Gastroesophageal sphincter (tissue), 4 donors: ENCODE data around the gene INSL3. TPM values are rescaled to one million over a fixed set of nuclear protein-coding genes. Genes with fewer than 3 reads are reported as not detected.

Experiments
- ATAC-seq: fragments of 150-250 bp; one replicate; pipeline ENCODE4 v1.9.1; 2016; ENCODE audit warnings: mild to moderate bottlenecking, moderate library complexity
- H3K27ac ChIP-seq, 4 donors: fragments of 200-600 bp; sonication (generic) in 3 of 4; 1 replicate in 3 of 4; 2 replicates in 1 of 4; pipeline ENCODE4 v1.5.1; 2016 to 2019
- H3K27me3 ChIP-seq: fragments of 200-600 bp; sonication (generic); one replicate; pipeline ENCODE4 v1.5.1; 2019
- H3K36me3 ChIP-seq, 2 donors: fragments of 200-600 bp; sonication (generic); one replicate each; pipeline ENCODE4 v1.5.1; 2019; ENCODE audit warnings: control low read depth in 1 of 2
- H3K4me1 ChIP-seq, 3 donors: fragments of 200-600 bp; sonication (generic); 1 replicate in 2 of 3; 2 replicates in 1 of 3; pipeline ENCODE4 v1.5.1; 2016 to 2019; ENCODE audit warnings: control low read depth in 2 of 3
- H3K4me3 ChIP-seq, 2 donors: fragments of 200-600 bp; sonication (generic); one replicate each; pipeline ENCODE4 v1.5.1; 2019; ENCODE audit warnings: mild to moderate bottlenecking in 1 of 2, moderate library complexity in 1 of 2
- H3K9me3 ChIP-seq, 3 donors: fragments of 200-600 bp; sonication (generic); one replicate each; pipeline ENCODE4 v1.5.1; 2017 to 2019; ENCODE audit warnings: control low read depth in 2 of 3
- EP300 ChIP-seq: sonication (generic); formaldehyde crosslinking; IDR thresholded peaks from one replicate; pipeline ENCODE4 v1.6.1; 2017; ENCODE audit warnings: antibody characterized with exemption, mild to moderate bottlenecking
- POLR2A ChIP-seq, 2 donors: fragments of 450-650 bp; IDR thresholded peaks; one replicate each; pipeline ENCODE4 v1.6.1; 2017; ENCODE audit warnings: antibody characterized with exemption in 2 of 2, mild to moderate bottlenecking in 2 of 2, moderate library complexity in 1 of 2
- POLR2AphosphoS5 ChIP-seq: sonication (generic); formaldehyde crosslinking; IDR thresholded peaks from one replicate; pipeline ENCODE4 v1.6.1; 2017; ENCODE audit warnings: antibody characterized with exemption
- WGBS, 2 donors: methylation state at CpG; one replicate each; pipeline ENCODE4 v1.1.5; 2018; ENCODE audit warnings: low coverage in 1 of 2; 5-methylcytosine and 5-hydroxymethylcytosine counted together
- total RNA-seq, 4 donors: library from RNA; depleted of rRNA; stranded (reverse); fragments of >200 nt; gene quantifications; one replicate each; pipeline ENCODE4 v1.1.0, GENCODE V29; 2016
- TF ChIP-seq, protein P1 (sequence below), 4 experiments: fragments of 200-600 bp in 2 of 4; fragments of 450-650 bp in 2 of 4; sonication (generic) in 1 of 4; IDR thresholded peaks; one replicate each; pipeline ENCODE4 v1.5.1; 2017 to 2019; ENCODE audit warnings: antibody characterized with exemption in 4 of 4, mild to moderate bottlenecking in 2 of 4, moderate library complexity in 2 of 4

INSL3 gene
- total RNA-seq, 4 donors from 2014 or later: not detected

DNA sequence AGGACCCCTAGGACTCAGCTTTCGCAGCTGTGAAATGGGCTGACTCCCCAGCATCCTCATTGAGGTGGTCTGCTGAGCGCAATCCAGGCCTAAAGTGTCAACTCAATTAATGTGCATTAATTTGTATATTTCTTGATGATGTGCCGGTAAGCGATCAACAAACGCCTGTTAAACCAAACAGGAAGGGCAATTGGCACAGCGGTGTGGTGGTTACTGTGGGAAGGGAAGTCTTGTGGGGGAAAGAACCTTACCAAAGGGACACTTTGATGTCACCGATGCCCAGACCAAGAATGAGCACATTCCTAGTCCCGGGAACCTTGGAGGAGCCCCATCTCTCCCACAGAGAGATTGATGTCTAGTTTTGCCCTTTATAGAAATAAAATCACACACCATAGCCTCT lies 24.8 kb upstream of the INSL3 start:
- WGBS, 2 donors: 77 to 100% methylated on average over 2 to 6 of the region's 8 CpGs
- Histone ChIP-seq H3K4me1 (peaks cover 0 to 42% (median 9%) of the 10 kb centered on the region in 3 donors), H3K27ac (no peak overlapping the region), H3K27me3 (peaks cover 79% of the 10 kb centered on the region), H3K4me3 (no peak overlapping the region), H3K9me3 (no peaks in the 10 kb centered on the region), H3K36me3 (no peaks in the 10 kb centered on the region)
- no peak for TF ChIP-seq EP300
- TF ChIP-seq POLR2A (IDR thresholded peaks at IDR 0.05): no peak
- TF ChIP-seq, protein P1, sequence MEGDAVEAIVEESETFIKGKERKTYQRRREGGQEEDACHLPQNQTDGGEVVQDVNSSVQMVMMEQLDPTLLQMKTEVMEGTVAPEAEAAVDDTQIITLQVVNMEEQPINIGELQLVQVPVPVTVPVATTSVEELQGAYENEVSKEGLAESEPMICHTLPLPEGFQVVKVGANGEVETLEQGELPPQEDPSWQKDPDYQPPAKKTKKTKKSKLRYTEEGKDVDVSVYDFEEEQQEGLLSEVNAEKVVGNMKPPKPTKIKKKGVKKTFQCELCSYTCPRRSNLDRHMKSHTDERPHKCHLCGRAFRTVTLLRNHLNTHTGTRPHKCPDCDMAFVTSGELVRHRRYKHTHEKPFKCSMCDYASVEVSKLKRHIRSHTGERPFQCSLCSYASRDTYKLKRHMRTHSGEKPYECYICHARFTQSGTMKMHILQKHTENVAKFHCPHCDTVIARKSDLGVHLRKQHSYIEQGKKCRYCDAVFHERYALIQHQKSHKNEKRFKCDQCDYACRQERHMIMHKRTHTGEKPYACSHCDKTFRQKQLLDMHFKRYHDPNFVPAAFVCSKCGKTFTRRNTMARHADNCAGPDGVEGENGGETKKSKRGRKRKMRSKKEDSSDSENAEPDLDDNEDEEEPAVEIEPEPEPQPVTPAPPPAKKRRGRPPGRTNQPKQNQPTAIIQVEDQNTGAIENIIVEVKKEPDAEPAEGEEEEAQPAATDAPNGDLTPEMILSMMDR (IDR thresholded peaks at IDR 0.05): no peak
- no peak for TF ChIP-seq POLR2AphosphoS5
- no peak for ATAC-seq

- H3K36me3 ChIP-seq: no peaks in the 10 kb centered on the region
These were observed 22.7 kb upstream of the INSL3 start for GRCh38 chr19:17843908-17844490.

GRCh38 chr19:17843292-17843827 lies 22.0 kb upstream of the INSL3 start:
- no peak for ATAC-seq
- Histone ChIP-seq H3K9me3 (no peaks in the 10 kb centered on the region), H3K27me3 (peaks cover 97% of the 10 kb centered on the region), H3K27ac (no peak overlapping the region), H3K4me1 (peaks cover 0 to 41% (median 9%) of the 10 kb centered on the region in 3 donors), H3K36me3 (no peaks in the 10 kb centered on the region), H3K4me3 (no peak overlapping the region)
- TF ChIP-seq, protein P1 (IDR thresholded peaks at IDR 0.05): no peak
- TF ChIP-seq POLR2A (IDR thresholded peaks at IDR 0.05) (no peak), POLR2AphosphoS5 (no peak), EP300 (no peak)
- WGBS, 2 donors: 100% methylated on average over 1 of the region's 9 CpGs; no CpG with 5 or more reads in 1 of the 2 donors

More at GRCh38 chr19:17843908-17844490, 22.7 kb upstream of the INSL3 start:
- no peak for ATAC-seq
- H3K27ac ChIP-seq: no peak overlapping the region
- no peak overlapping the region for H3K4me3 ChIP-seq
- H3K9me3 ChIP-seq: no peaks in the 10 kb centered on the region
- 71 to 78% methylated on average over 4 to 7 of the region's 14 CpGs for WGBS, 2 donors
- H3K4me1 ChIP-seq: peaks cover 0 to 44% (median 9%) of the 10 kb centered on the region in 3 donors
- no peak for TF ChIP-seq POLR2A (IDR thresholded peaks at IDR 0.05)
- H3K27me3 ChIP-seq: peaks cover 96% of the 10 kb centered on the region

DNA sequence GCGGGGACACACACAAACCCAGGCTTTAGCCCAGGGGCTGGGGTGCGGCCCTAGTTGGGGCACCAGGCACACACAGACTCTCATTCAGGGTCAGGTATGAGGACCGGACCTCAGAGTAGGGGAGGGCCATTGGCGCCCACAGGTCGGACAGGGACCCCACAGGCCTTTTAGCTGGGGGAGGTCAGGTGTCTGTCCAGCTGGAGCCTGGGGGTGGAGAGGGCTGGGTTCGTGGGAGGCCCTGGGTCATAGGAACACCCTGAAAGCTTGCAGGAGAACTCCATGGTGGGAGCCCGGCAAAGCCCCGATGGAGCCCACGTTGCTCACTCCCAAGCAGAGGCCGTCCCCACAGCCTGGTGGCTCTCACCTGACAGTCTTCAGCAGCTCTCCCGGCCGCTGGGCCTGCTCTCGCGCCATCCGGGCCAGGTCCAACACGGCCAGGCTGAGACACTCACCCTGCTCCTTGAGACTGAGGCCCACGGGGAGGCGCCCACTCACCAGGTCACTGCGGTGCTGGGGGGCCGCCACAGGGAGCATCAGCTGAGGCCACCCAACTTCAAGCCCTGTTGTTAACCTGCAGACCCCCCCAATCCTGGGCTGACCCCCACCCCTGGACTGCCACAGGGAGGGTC lies 21.5 kb upstream of the INSL3 start:
- H3K36me3 ChIP-seq: no peaks in the 10 kb centered on the region
- WGBS, 2 donors: no CpG with 5 or more reads among the region's 20 CpGs
- H3K9me3 ChIP-seq: no peaks in the 10 kb centered on the region
- peaks cover 0 to 35% (median 9%) of the 10 kb centered on the region in 3 donors for H3K4me1 ChIP-seq
- ATAC-seq: no peak
- no peak for TF ChIP-seq POLR2AphosphoS5
- no peak for TF ChIP-seq POLR2A (IDR thresholded peaks at IDR 0.05)
- TF ChIP-seq EP300: no peak
- TF ChIP-seq, protein P1 (IDR thresholded peaks at IDR 0.05): no peak
- peak overlapping the region in 1 of 4 donors; percentile 19 for H3K27ac ChIP-seq
- H3K4me3 ChIP-seq: peak overlapping the region in 1 of 2 donors; percentile 42
- H3K27me3 ChIP-seq: peaks cover 97% of the 10 kb centered on the region

- WGBS, 2 donors: 16 to 20% methylated on average over 2 to 19 of the region's 56 CpGs
- peak overlapping the region in 2 of 4 donors; percentile 13 to 19 for H3K27ac ChIP-seq
- TF ChIP-seq POLR2A (IDR thresholded peaks at IDR 0.05) (no peak), EP300 (no peak)
- TF ChIP-seq, protein P1 (IDR thresholded peaks at IDR 0.05): no peak
These were observed 20.7 kb upstream of the INSL3 start for GRCh38 chr19:17841810-17842662.

More at GRCh38 chr19:17841810-17842662, 20.7 kb upstream of the INSL3 start:
- Histone ChIP-seq H3K9me3 (no peaks in the 10 kb centered on the region), H3K4me3 (peak overlapping the region in 1 of 2 donors; percentile 42), H3K4me1 (peaks cover 0 to 28% (median 9%) of the 10 kb centered on the region in 3 donors), H3K36me3 (no peaks in the 10 kb centered on the region), H3K27me3 (peaks cover 93% of the 10 kb centered on the region)
- ATAC-seq: peak; percentile 74
